Epidermal melanocyte (primary cell): ENCODE measurements around the gene KRTAP10-12.
"Not testable (repeated sequence)": the region's sequence is repeated elsewhere in the genome, so short reads cannot be mapped to it uniquely, and the experiment has no call there.

Source experiments
- DNase-seq: peaks from one replicate; pipeline ENCODE4 v3.0.0; 2011; ENCODE audit warnings: low spot score; ENCODE audit not compliant: insufficient read length

KRTAP10-12 gene

DNA sequence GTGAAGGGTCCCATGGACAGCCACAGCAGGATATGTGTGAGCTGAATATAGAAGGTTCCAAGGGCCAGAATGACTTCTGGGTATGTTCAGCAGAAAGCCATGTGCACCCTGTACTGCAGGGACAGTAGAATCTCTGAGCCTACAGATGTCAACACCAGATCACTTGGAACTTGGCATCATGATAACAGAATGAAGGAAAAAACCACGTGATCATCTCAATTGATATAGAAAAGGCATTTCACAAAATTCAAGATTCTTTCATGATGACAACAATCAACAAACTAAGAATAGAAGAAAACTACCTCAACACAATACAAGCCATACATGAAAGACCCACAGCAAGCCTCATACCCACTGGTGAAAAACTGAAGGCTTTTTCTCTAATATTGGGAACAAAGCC is 29.4 kb upstream of the KRTAP10-12 start:
- DNase-seq, result no peak

GRCh38 chr21:44670642-44671432 is 26.1 kb upstream of the KRTAP10-12 start:
- DNase-seq, result no peak

DNA sequence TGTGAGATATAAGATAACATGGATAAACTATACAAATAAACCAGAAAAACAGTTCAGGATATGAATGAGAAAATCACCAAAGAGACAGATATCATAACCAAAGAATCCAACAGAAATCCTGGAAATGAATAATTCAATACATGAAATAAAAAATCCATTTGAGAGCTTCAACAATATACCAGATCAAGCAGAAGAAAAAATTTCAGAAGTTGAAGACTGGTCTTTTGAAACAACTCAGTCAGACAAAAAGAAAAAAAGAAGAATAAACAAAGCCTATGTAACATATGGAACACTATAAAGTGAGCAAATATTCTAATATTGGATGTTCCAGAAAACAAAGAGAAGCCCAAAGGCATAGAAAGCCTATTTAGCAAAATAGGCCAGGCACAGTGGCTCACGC is 25.1 kb upstream of the KRTAP10-12 start:
- no peak for DNase-seq

- DNase-seq, result no peak
Observed at GRCh38 chr21:44677881-44678280, 19.1 kb upstream of the KRTAP10-12 start.

DNA sequence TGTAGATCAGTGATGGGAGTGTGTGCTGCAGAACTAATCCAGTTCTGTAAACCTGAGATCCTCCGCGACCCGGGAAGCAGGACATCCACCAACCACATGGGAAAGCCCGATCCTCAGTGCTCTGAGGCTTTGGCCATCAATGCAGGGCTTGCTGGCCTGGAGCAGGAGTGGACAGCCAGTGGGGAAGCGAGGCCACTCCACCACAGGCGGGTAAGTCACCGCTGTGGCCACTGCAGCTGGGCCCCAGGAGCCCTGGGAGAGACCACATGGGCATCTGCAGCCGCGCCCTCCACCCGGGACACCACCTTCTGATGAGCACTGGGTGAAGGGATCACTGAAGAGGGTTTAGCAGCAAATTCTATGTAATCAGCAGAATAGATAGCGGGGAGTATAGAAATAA is 15.8 kb upstream of the KRTAP10-12 start:
- no peak for DNase-seq

DNA sequence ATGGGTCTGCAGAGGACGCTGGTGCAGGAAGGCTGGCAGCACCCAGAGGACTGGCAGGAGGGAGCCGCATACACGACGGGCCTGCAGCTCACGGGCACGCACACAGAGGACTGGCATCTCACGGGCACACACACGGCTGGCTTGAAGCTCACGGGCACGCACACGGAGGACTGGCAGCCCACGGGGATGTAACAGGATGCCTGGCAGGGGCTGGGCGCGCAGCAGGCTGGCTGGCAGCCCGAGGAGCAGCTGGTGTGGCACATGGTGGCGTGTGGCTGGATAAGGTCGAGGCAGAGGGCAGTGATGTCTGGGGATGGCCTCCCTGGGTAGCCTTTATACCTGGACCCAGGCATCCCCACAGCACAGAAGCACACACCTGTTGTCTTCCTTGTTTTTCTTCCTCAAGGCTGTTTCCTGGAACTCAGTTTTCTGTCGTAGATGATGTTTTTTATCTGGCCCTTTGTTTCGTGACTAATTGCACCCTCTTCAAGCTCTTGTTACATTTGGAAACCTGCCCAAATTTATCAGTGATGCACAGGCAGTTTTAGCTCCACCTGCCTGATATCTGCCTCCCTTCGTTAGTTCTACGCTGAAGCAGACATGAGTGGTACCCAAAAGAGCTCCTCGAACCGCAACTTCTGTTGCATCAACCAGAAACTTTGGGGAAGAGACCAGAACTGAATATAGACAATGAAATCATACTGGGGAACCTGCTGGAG is 15.0 kb upstream of the KRTAP10-12 start, which contains the start of gene KRTAP12-1:
Gene KRTAP12-1, minus strand, starts transcription at position 303 of the 719 bp plus-strand sequence. Its CDS starts 40 bp downstream, at position 263.
- DNase-seq, result no peak

DNA sequence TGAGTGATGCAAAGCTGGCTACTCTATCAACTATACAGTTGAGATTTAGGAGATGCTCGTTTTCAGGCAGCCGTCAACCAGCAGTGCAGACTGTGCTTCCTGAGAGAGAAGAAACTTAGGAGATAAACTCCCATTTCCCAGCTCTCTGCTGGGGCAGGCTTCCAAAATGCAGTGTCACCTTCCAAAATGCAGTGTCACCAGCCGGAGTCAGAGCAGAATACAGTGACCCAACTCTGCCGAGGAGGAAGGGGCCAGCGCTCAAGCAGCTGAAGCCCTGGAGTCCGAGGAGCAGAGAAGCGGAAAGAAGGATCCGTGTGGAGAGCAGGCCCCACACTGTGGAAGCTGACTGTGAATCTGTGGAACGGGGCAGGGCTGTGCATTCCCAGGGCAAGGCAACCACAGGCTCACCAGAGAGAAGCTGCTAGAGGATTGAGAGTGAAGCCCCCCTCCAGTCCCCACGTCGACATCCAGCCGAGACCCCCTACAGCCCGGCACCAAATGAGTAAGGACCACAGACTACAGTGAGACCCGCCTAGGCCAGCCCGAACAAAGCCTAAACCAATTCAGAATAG is 14.3 kb upstream of the KRTAP10-12 start:
- DNase-seq, result no peak

DNA sequence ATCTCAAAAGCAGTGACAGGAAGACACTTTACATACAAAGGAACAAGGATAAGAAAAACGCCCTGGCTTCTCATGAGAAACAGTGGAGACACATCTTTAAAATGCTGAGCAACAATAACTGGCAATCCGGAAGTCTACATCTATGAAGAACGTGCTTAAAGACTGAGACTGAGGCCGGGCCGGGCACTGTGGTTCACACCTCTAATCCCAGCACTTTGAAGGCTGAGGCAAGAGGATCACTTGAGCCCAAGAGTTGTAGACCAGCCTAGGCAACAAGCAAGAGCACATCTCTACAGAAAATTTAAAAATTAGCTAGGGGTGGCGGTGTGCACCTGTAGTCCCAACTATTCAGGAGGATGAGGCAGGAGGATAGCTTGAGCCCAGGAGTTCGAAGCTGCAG is 12.9 kb upstream of the KRTAP10-12 start:
- DNase-seq, result no peak

DNA sequence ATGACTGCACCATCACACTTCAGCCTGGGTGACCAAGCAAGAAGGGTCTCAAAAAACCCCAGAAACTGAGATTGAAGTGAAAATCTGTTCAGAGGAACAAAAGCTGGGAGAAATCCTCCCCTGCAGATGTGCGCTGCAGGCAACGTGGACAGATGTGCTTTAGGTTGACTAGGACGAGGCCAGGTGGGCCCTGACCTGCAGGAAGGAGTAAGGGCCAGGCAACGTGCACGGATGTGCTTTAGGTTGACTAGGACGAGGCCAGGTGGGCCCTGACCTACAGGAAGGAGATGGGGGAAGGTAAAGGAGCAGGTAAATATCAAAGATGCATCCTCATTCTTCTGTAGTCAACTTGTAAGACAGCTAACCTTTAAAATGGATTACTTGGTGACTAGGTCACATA is 12.5 kb upstream of the KRTAP10-12 start:
- no peak for DNase-seq

DNA sequence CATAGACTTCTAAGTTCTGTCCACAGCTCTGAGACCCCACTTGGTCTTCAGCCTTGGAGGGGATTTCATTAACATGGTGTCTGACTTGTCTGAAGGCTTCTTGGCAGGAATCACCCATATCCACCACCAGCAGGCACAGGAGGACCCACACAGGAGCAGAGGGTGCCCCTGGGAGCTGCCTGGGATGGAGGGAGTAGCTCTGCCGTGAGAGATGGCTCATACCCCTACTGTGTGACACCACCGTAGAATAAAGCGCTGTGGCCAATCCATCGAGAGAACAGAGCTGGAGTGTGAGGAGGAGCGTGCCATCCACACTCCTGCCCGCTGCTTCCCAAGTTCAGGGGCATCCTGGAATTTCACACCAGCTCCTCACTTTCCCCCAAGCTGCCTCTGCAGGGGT is 11.9 kb upstream of the KRTAP10-12 start:
- not testable (repeated sequence) for DNase-seq

DNA sequence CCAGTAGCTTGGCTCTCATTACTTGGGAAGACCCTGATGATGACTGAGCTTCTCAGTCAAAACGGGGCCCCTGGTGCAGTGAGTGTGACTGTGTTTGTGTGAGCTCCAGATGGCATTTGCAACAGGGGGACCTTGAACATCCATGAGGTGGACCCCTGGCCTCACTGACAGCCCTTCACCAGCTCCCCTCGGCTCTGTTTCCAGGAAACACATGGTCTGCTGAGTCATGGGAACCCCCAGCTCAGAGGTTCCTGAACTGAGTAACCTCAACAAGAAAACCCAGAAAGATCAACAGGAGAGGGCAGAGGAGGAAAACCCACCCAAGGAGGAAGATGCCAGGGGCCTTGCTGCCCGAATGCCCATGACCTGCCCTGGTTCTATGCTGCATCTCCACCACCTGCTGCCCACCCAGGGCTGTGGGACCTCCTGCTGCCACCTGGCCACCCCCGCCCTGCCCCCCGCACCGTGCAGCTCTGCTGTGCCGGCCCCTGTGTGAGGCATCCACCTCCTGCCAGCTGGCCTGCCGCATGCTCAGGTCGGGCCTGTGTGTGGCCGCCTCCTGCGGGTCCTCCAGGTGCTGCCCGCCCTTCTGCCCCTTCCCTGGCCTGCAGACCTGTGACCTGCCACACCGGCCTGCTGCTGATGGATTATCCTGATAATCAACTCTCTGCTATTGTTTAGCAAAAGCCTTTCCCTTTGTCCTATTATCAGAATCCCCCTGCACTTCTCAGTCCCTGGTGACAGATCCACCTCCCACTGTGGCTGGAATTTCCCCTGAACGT is 10.8 kb upstream of the KRTAP10-12 start:
- no peak for DNase-seq

GRCh38 chr21:44686843-44687561 is 10.0 kb upstream of the KRTAP10-12 start:
- no peak for DNase-seq

- DNase-seq, result no peak
Observed at GRCh38 chr21:44687671-44688070, 9.3 kb upstream of the KRTAP10-12 start.

GRCh38 chr21:44689740-44690139 is 7.2 kb upstream of the KRTAP10-12 start:
- DNase-seq, result not testable (repeated sequence)

- no peak for DNase-seq
Observed at GRCh38 chr21:44691686-44692085, 5.3 kb upstream of the KRTAP10-12 start.

- no peak for DNase-seq
Observed at GRCh38 chr21:44692798-44693512, 4.0 kb upstream of the KRTAP10-12 start.

GRCh38 chr21:44694776-44695175 is 2.2 kb upstream of the KRTAP10-12 start:
- DNase-seq, result no peak

- DNase-seq, result no peak
Observed at GRCh38 chr21:44695184-44695583, 1.8 kb upstream of the KRTAP10-12 start.

DNA sequence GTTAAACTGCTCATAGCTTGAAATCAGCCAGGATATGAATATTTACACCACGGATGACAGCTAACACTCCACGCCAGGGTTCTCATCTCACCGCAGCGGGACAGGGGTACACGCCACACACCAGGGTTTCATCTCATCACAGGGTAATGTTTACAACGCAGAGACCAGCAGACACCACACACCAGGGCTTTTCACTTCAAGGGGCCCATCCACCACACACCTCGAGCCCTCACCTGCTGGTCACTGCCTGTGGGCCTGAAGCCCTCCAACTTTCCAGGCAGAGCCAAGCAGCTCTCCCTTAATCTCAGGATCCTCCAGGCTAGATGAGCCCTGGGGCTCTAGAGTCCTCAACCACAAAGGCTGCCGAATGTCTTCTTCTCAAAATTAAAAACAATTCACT is 1.3 kb upstream of the KRTAP10-12 start:
- no peak for DNase-seq

GRCh38 chr21:44696572-44696971 is 400 bp upstream of the KRTAP10-12 start:
- DNase-seq, result no peak
